Stimulated activated CD8-positive, alpha-beta memory T cell treated with anti-CD3 and anti-CD28 coated beads, Interleukin-4, amount 100 ng/mL, for 24 hours (primary cell): ENCODE results near the gene OSGIN1.

Experiments used
- DNase-seq: peaks from one replicate; pipeline ENCODE4 v3.0.0-alpha.2; 2020; ENCODE audit warnings: low read depth

The OSGIN1 gene

GRCh38 chr16:83957296-83957855 is 4.3 kb downstream of the OSGIN1 start:
- no peak for DNase-seq

- no peak for DNase-seq
Observed at GRCh38 chr16:83958137-83958845, 5.3 kb downstream of the OSGIN1 start.

GRCh38 chr16:83958846-83959565 is 6.0 kb downstream of the OSGIN1 start:
- DNase-seq = no peak

- DNase-seq = no peak
Observed at GRCh38 chr16:83959656-83960434, 6.8 kb downstream of the OSGIN1 start.

- no peak for DNase-seq
Observed at GRCh38 chr16:83960521-83961249, 7.6 kb downstream of the OSGIN1 start.

GRCh38 chr16:83961591-83961990 is 8.6 kb downstream of the OSGIN1 start:
- no peak for DNase-seq

GRCh38 chr16:83963277-83964119 is 10.5 kb downstream of the OSGIN1 start:
- no peak for DNase-seq

- DNase-seq = no peak
Observed at GRCh38 chr16:83964684-83965443, 11.8 kb downstream of the OSGIN1 start.

GRCh38 chr16:83965444-83966152 is 12.6 kb downstream of the OSGIN1 start:
- DNase-seq = no peak

GRCh38 chr16:83966153-83966696 is 13.2 kb downstream of the OSGIN1 start:
- DNase-seq = no peak

GRCh38 chr16:83967091-83967490 is 14.1 kb downstream of the OSGIN1 start:
- no peak for DNase-seq

GRCh38 chr16:83967838-83968305 is 14.8 kb downstream of the OSGIN1 start, which contains the start of gene NECAB2:
Gene NECAB2, plus strand, starts transcription at chr16:83968244. Its CDS starts 405 bp downstream, at chr16:83968649.
- peak; percentile 6 for DNase-seq

GRCh38 chr16:83968306-83968851 is 15.3 kb downstream of the OSGIN1 start:
- DNase-seq = no peak

GRCh38 chr16:83968891-83969649 is 16.0 kb downstream of the OSGIN1 start:
- DNase-seq = no peak

GRCh38 chr16:83969771-83970429 is 16.9 kb downstream of the OSGIN1 start:
- no peak for DNase-seq

- DNase-seq = no peak
Observed at GRCh38 chr16:83970430-83970815, 17.4 kb downstream of the OSGIN1 start.
